DND-41 (cell line): ENCODE measurements around the gene FBXO38.

Source experiments
- CTCF ChIP-seq: IDR thresholded peaks from 2 replicates; pipeline ENCODE4 v1.5.1; 2012; ENCODE audit warnings: borderline replicate concordance, low read length, moderate library complexity, mild to moderate bottlenecking; ENCODE audit not compliant: poor library complexity, severe bottlenecking; ENCODE audit errors: extremely low read depth
- EZH2 ChIP-seq: IDR thresholded peaks from 3 replicates; pipeline ENCODE4 v1.6.1; 2012; ENCODE audit warnings: borderline replicate concordance, low read depth, mild to moderate bottlenecking, moderate library complexity, low read length, inconsistent platforms; ENCODE audit not compliant: severe bottlenecking

- TF ChIP-seq CTCF = no peak
- TF ChIP-seq EZH2 = no peak
Observed at GRCh38 chr5:148482196-148482595, 98.4 kb downstream of the FBXO38 start.
